Measurements from ENCODE around the gene FUNDC2.

DNA sequence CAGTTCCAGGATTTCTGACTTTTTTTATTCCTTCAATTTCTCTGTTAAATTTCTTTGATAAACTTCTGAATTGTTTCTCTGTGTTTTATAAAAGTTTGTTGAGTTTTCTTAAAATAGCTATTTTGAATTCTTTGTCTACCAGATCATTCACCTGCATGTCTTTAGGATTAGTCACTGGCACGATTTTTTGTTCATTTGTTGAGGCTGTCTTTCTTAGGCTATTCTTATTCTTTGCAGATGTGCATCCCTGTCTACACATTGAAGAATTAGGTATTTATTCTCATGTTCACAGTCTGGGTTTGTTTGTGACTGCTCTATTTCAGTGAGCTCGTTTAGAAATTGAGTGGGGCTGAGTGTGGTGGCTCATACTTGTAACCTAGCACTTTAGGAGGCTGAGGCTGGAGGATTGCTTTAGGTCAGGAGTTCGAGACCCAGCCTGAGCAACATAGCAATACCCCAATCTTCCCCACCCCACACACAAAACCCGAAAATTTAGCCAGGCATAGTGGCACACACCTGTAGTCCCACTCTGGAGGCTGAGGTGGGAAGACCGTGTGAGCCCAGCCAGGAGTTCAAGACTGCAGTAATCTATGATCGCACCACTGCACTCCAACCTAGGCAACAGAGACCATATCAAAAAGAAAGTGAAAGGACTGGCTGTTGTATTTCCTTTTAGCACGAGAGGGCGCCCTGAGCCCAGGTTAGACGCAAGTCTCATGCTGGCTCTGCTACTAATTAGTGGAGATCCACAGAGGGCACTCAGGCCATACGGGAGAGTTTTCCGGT, 46.1 kb upstream of the FUNDC2 start:
- TF ChIP-seq EP300 (IDR thresholded peaks at IDR 0.05) (no peak), POLR2A (IDR thresholded peaks at IDR 0.05) (no peak), POLR2AphosphoS5 (IDR thresholded peaks at IDR 0.05) (peak in 1 of 3 donors; percentile 39)
- TF ChIP-seq, protein P1, sequence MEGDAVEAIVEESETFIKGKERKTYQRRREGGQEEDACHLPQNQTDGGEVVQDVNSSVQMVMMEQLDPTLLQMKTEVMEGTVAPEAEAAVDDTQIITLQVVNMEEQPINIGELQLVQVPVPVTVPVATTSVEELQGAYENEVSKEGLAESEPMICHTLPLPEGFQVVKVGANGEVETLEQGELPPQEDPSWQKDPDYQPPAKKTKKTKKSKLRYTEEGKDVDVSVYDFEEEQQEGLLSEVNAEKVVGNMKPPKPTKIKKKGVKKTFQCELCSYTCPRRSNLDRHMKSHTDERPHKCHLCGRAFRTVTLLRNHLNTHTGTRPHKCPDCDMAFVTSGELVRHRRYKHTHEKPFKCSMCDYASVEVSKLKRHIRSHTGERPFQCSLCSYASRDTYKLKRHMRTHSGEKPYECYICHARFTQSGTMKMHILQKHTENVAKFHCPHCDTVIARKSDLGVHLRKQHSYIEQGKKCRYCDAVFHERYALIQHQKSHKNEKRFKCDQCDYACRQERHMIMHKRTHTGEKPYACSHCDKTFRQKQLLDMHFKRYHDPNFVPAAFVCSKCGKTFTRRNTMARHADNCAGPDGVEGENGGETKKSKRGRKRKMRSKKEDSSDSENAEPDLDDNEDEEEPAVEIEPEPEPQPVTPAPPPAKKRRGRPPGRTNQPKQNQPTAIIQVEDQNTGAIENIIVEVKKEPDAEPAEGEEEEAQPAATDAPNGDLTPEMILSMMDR (IDR thresholded peaks at IDR 0.05) = peak in 5 of 7 experiments; percentile 43 to 75 (median 56)
